ENCODE measurements around the gene MIDN. TPM values are rescaled to one million over a fixed set of nuclear protein-coding genes. Genes with fewer than 3 reads are reported as not detected.
A peak's percentile ranks its signal among the peaks of the same experiment; 100 is the strongest.

MIDN gene
- total and polyA plus RNA-seq, 10 of the 15 experiments (the other 5 are each of a cell fraction or from before 2014, with no cell fraction given), result 0.38 to 51.5 (median 7.2) TPM

DNA sequence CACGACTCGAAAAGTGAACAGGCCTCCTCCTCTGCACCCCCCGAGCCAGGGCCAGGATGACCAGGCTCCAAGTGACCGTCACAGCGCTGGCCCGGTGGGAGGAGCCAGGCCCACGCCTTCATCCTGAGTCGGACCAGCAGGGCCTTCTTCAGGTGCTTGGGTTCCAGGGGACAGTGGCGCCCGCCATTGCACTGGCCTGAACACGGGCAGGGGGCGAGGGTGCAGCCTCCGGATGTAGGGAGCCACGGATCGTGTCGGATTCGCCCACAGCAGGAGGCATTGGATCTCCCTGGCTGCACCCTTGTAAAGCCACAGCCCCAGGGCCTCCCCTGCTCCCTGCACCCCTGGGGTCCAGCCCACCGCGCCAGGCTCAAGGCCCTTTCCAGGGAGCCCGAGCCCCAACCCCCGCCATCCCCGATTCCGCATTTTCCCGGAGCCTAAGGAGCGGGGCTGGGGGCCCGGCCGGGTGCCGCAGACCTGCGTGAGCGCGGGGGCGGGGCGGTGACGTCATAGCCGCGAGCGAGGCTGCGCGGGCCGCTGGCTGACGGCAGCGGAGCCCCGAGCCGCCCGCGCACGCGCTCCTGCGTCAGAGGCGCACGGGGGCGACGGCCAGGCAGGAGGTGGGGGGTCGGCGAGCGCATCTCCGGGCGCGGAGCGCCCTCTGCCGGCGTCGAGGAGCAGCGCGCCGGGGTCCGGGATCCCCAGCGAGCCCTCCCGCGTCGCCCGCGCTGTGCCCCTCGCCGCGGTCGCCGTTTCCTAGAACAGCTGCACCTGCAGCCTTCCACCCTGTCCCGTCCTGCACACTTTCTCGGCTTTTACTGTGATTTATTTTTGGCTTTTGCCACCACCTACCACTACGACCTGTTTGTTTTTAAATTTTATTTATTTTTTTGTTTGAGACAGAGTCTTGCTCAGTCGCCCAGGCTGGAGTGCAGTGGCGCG is 8.3 kb upstream of the MIDN start (continued):
- TF ChIP-seq NFIC (IDR thresholded peaks at IDR 0.05; ENCODE audit: low read depth, low read length), result no peak
- TF ChIP-seq SPI1 (IDR thresholded peaks at IDR 0.05; ENCODE audit: borderline replicate concordance, insufficient read depth, low read depth, low read length), result no peak
- TF ChIP-seq ZZZ3 (IDR thresholded peaks at IDR 0.05; ENCODE audit: control insufficient read depth, insufficient read length, low read depth), result no peak
- TF ChIP-seq, protein P1, sequence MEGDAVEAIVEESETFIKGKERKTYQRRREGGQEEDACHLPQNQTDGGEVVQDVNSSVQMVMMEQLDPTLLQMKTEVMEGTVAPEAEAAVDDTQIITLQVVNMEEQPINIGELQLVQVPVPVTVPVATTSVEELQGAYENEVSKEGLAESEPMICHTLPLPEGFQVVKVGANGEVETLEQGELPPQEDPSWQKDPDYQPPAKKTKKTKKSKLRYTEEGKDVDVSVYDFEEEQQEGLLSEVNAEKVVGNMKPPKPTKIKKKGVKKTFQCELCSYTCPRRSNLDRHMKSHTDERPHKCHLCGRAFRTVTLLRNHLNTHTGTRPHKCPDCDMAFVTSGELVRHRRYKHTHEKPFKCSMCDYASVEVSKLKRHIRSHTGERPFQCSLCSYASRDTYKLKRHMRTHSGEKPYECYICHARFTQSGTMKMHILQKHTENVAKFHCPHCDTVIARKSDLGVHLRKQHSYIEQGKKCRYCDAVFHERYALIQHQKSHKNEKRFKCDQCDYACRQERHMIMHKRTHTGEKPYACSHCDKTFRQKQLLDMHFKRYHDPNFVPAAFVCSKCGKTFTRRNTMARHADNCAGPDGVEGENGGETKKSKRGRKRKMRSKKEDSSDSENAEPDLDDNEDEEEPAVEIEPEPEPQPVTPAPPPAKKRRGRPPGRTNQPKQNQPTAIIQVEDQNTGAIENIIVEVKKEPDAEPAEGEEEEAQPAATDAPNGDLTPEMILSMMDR (IDR thresholded peaks at IDR 0.05 in 2 of 3, conservative IDR thresholded peaks at IDR 0.05 in 1 of 3; ENCODE audit: control insufficient read depth in 2 of 3, extremely low read depth in 1 of 3, insufficient read depth in 1 of 3, low read depth in 3 of 3, low read length in 3 of 3), result peak; percentile 63 to 94 (median 72); a peak in 5 of 6 replicates
- TF ChIP-seq SMAD1 (IDR thresholded peaks at IDR 0.05; ENCODE audit: low read depth, partially characterized antibody), result no peak
- no peak for TF ChIP-seq WRNIP1 (IDR thresholded peaks at IDR 0.05; ENCODE audit: borderline replicate concordance, low read depth, low read length)
- TF ChIP-seq, protein P2, sequence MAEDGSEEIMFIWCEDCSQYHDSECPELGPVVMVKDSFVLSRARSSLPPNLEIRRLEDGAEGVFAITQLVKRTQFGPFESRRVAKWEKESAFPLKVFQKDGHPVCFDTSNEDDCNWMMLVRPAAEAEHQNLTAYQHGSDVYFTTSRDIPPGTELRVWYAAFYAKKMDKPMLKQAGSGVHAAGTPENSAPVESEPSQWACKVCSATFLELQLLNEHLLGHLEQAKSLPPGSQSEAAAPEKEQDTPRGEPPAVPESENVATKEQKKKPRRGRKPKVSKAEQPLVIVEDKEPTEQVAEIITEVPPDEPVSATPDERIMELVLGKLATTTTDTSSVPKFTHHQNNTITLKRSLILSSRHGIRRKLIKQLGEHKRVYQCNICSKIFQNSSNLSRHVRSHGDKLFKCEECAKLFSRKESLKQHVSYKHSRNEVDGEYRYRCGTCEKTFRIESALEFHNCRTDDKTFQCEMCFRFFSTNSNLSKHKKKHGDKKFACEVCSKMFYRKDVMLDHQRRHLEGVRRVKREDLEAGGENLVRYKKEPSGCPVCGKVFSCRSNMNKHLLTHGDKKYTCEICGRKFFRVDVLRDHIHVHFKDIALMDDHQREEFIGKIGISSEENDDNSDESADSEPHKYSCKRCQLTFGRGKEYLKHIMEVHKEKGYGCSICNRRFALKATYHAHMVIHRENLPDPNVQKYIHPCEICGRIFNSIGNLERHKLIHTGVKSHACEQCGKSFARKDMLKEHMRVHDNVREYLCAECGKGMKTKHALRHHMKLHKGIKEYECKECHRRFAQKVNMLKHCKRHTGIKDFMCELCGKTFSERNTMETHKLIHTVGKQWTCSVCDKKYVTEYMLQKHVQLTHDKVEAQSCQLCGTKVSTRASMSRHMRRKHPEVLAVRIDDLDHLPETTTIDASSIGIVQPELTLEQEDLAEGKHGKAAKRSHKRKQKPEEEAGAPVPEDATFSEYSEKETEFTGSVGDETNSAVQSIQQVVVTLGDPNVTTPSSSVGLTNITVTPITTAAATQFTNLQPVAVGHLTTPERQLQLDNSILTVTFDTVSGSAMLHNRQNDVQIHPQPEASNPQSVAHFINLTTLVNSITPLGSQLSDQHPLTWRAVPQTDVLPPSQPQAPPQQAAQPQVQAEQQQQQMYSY (CRISPR knock-in tag; IDR thresholded peaks at IDR 0.05), result 0 out of 2 replicates have a peak, but pooled peaks have one; percentile 50
- no peak for TF ChIP-seq EZH2 (IDR thresholded peaks at IDR 0.05; ENCODE audit: borderline replicate concordance, control insufficient read depth, low read depth, low read length)
- TF ChIP-seq TARDBP (IDR thresholded peaks at IDR 0.05; ENCODE audit: borderline replicate concordance), result no peak
- TF ChIP-seq PAX8 (IDR thresholded peaks at IDR 0.05), result no peak
- TF ChIP-seq MTA3 (IDR thresholded peaks at IDR 0.05; ENCODE audit: borderline replicate concordance, low read length), result no peak
- peak; percentile 72 for TF ChIP-seq YY1 (IDR thresholded peaks at IDR 0.05; ENCODE audit: low read depth, low read length)
- no peak for TF ChIP-seq MEF2A (IDR thresholded peaks at IDR 0.05; ENCODE audit: insufficient read depth, low read depth, low read length)
- TF ChIP-seq, protein P3, sequence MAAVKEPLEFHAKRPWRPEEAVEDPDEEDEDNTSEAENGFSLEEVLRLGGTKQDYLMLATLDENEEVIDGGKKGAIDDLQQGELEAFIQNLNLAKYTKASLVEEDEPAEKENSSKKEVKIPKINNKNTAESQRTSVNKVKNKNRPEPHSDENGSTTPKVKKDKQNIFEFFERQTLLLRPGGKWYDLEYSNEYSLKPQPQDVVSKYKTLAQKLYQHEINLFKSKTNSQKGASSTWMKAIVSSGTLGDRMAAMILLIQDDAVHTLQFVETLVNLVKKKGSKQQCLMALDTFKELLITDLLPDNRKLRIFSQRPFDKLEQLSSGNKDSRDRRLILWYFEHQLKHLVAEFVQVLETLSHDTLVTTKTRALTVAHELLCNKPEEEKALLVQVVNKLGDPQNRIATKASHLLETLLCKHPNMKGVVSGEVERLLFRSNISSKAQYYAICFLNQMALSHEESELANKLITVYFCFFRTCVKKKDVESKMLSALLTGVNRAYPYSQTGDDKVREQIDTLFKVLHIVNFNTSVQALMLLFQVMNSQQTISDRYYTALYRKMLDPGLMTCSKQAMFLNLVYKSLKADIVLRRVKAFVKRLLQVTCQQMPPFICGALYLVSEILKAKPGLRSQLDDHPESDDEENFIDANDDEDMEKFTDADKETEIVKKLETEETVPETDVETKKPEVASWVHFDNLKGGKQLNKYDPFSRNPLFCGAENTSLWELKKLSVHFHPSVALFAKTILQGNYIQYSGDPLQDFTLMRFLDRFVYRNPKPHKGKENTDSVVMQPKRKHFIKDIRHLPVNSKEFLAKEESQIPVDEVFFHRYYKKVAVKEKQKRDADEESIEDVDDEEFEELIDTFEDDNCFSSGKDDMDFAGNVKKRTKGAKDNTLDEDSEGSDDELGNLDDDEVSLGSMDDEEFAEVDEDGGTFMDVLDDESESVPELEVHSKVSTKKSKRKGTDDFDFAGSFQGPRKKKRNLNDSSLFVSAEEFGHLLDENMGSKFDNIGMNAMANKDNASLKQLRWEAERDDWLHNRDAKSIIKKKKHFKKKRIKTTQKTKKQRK (IDR thresholded peaks at IDR 0.05; ENCODE audit: low read depth, low read length), result no peak
- TF ChIP-seq TBL1XR1 (IDR thresholded peaks at IDR 0.05; ENCODE audit: low read depth, low read length), result peak; percentile 14; the same call in 1 of the 2 replicates
- TF ChIP-seq NR2C1 (IDR thresholded peaks at IDR 0.05), result peak; percentile 45; the same call in 1 of the 2 replicates
- TF ChIP-seq, protein P4, sequence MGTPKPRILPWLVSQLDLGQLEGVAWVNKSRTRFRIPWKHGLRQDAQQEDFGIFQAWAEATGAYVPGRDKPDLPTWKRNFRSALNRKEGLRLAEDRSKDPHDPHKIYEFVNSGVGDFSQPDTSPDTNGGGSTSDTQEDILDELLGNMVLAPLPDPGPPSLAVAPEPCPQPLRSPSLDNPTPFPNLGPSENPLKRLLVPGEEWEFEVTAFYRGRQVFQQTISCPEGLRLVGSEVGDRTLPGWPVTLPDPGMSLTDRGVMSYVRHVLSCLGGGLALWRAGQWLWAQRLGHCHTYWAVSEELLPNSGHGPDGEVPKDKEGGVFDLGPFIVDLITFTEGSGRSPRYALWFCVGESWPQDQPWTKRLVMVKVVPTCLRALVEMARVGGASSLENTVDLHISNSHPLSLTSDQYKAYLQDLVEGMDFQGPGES (IDR thresholded peaks at IDR 0.05), result no peak

Data from GM12878 (cell line).